Subcutaneous adipose tissue (tissue), 4 donors: ENCODE measurements around the gene L3MBTL3. TPM values are rescaled to one million over a fixed set of nuclear protein-coding genes. Genes with fewer than 3 reads are reported as not detected.

Experiments
- total RNA-seq, 4 donors: library from RNA; depleted of rRNA; stranded (reverse); fragments of >200 nt; gene quantifications; one replicate each; pipeline ENCODE4 v1.1.0, GENCODE V29; 2016
- TF ChIP-seq, protein P1 (sequence below): fragments of 450-650 bp; IDR thresholded peaks from one replicate; pipeline ENCODE4 v1.5.1; 2016; ENCODE audit warnings: low read depth, mild to moderate bottlenecking, control low read depth, antibody characterized with exemption, moderate library complexity

The L3MBTL3 gene
- total RNA-seq, 4 donors from 2014 or later, result 5.8 to 9.3 (median 6.7) TPM

DNA sequence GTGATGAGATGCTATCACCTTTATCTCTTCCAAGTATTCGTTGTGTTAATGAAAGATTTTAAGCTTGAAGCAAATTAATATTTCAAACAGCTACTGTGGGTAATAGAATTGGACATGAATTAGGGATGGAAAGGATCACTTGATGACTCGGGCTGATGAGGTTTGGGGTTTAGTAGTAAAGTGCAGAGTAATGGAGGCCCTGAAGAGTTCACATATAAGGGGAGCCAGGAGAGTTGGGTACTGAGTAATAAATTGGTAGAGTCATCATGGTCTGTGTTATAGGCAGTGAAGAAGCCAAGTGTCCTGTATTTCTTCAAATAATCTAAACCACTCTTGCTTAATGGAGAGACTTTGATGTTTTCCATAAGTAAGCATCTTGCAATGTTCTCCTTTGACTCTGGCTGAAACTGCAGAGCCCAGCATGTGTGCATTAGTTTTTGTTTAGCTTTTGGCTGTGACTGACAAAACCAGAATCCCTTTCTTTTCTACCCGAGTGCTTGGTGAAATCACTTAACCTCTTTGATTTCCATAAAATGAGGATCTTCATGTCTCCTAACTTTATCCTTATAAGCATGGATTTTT lies 57.6 kb downstream of the L3MBTL3 start:
- TF ChIP-seq, protein P1, sequence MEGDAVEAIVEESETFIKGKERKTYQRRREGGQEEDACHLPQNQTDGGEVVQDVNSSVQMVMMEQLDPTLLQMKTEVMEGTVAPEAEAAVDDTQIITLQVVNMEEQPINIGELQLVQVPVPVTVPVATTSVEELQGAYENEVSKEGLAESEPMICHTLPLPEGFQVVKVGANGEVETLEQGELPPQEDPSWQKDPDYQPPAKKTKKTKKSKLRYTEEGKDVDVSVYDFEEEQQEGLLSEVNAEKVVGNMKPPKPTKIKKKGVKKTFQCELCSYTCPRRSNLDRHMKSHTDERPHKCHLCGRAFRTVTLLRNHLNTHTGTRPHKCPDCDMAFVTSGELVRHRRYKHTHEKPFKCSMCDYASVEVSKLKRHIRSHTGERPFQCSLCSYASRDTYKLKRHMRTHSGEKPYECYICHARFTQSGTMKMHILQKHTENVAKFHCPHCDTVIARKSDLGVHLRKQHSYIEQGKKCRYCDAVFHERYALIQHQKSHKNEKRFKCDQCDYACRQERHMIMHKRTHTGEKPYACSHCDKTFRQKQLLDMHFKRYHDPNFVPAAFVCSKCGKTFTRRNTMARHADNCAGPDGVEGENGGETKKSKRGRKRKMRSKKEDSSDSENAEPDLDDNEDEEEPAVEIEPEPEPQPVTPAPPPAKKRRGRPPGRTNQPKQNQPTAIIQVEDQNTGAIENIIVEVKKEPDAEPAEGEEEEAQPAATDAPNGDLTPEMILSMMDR, result no peak

DNA sequence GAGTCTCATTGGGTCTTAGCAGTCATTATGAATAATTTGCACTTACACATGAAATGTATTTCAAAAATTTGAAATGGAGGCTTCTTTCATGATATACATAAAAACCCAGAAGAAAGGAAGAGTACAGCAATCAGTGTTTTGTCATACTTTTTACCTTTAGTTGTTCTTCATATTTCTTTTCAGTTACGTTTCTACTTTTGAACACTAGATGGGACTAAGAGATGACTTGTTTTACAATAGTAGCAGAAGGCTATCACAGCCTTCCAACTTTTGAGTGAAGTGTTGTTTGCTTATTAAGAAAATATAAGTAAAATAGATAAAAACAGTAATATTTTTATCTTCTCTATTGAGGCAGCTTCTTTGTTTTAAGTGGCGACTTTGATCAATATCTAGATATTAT lies 58.1 kb downstream of the L3MBTL3 start:
- TF ChIP-seq, protein P1, result no peak

DNA sequence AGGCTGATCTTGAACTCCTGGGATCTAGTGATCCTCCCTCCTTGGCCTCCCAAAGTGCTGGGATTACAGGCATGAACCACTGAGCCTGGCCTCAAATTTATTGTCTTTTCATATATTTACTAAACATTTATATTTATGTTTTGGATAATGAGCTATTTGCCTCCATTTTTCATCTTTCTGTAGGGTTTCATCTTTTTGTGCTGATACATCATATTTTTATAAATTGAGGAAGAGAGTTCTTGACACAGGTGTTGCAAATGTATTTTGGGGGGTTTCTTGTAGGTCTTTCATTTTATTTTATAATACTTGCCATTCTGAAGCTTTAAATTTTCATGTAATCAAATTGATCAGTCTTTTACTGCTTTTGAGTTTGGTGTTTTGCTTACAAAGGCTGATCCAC lies 72.4 kb downstream of the L3MBTL3 start:
- TF ChIP-seq, protein P1, result no peak

DNA sequence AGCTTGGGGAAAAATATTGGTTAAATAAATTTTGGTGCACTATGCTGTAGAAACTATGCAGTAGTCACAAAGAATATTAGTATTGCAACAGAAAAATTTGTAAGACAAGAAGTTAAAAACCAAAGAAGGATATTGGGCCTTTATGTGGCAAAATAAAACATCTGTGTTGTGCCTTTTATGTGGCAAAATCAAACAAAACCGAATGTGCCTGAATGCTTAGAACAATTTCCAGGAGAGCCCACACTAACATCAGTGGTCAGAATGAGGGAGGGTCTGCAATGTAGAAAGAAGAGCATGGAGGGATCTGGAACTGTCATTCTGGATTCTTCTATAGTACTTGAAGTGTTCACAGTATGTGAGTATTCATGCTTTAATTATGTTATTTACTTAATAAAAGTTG lies 75.2 kb downstream of the L3MBTL3 start:
- TF ChIP-seq, protein P1, result no peak

DNA sequence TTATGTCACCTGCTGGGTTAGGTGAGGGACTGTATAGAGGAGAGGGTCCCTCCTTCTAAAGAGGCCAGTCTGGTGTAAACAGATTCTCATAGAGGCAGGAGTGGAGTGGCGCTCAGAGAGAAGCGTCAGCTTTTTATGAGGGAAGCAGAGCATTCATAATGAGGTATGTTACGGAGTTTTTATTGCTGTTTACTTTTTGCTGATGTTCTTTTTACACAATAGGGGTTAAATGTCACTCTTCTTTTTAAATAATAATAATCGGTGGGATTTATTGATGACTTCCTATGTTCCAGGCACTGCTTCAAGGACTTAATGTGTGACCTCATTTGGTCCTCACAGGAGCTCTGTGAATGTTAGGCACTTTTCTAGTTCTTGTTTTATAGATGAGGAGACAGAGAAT lies 79.9 kb downstream of the L3MBTL3 start:
- TF ChIP-seq, protein P1, result no peak

DNA sequence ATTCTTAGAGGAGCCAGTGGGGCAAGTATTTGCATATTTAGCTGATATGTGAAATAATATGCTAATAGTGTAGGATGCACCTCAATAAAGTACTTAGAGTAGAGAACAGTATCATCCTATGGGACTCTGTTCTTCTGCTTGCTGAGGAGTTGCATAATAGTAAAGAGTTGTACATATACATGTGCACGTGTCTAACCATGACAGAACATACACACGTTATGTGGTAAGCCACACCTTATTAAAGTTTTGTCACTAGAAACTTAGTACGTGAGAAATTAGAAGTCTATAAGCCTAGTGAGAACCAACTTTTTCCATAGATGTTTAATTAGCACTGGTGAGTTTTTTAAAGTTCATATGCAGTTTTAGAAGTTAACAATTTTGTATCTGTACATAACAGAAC lies 80.7 kb downstream of the L3MBTL3 start:
- TF ChIP-seq, protein P1, result no peak

DNA sequence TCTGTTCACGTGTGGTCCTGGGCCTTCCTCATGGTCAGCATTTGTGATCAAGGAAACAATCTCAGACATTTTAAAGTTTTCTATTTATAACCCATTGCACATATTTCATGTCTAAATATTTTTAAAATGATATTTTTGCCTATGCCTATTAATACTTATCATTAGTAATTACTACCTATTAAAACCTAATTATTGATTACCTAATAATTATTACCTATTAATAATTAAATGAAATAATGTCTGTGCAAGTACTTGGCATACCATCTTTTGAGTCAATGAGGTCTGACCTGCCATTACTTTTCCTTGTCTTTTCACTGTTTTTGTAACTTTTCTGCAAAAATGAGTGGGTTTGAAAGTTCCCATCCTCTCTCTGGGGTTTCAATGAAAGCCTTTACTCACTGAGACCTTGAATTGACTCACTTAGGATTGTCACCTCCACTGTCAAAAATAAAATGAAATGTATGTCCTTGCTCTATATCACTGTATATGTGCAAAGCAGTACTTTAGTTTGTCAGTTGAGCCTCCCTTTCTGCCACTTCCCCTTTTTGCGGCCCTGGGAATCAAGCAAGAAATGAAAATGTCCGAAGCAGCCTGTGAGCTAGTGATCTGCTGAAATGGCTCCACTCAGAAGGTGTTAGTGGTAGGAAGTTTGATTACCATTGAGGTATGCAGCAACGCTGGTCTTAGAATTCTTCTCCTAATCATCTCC lies 87.8 kb downstream of the L3MBTL3 start:
- TF ChIP-seq, protein P1, result no peak
